ENCODE measurements around the gene OR5AC2. TPM values are rescaled to one million over a fixed set of nuclear protein-coding genes. Genes with fewer than 3 reads are reported as not detected.

The OR5AC2 gene
- total and polyA plus RNA-seq, 2 experiments from 2014 or later: not detected

DNA sequence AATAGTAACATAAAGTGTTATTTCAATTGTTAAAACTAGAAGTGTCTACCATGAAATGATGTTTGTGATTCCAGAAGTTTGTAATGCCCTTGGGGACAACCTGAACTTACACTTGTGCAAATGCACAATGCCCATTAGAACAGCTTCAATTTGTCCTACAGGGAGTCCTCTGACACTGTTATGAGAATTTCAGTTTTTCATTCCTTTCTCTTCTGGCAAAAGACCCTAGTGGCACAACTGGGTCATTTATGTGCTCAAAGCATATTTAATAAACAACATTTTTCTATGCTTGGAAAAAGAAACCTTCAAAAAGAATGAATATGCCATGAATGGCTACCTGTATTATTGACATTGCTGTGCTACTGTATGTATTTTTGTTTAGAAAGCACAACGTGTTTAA is 43.4 kb downstream of the OR5AC2 start, which contains the start of gene OR5H1:
Gene OR5H1, plus strand, starts transcription at position 301 of the 400 bp plus-strand sequence. CDS start 1,977 bp downstream, outside the sequence.
- H3K9me2 ChIP-seq (ENCODE audit: insufficient read depth): no peaks in the 10 kb centered on the region
- H3K4me3 ChIP-seq: no peak within 1 kb of the TSS

DNA sequence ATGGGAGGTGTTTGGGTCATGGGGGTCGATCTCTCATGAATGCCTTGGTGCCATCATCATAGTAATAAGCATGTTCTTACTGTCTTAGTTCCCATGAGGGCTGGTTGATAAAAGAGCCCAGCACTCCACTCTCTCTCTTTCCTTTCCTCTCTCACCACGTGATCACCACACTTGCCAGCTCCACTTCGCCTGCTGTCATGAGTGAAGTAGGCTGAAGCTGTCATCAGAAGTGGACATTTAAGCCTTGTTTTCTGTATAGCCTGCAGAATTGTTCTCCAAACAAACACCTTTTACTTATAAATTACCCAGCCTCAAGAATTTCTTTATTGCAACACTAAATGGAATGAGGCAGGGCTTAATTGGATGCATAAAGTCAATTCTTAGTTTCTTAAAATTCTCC is 49.7 kb downstream of the OR5AC2 start:
- peaks cover 9% of the 10 kb centered on the region; the same call in 2 of the 3 replicates for H3K4me1 Mint-ChIP-seq
- TF ChIP-seq, protein P1, sequence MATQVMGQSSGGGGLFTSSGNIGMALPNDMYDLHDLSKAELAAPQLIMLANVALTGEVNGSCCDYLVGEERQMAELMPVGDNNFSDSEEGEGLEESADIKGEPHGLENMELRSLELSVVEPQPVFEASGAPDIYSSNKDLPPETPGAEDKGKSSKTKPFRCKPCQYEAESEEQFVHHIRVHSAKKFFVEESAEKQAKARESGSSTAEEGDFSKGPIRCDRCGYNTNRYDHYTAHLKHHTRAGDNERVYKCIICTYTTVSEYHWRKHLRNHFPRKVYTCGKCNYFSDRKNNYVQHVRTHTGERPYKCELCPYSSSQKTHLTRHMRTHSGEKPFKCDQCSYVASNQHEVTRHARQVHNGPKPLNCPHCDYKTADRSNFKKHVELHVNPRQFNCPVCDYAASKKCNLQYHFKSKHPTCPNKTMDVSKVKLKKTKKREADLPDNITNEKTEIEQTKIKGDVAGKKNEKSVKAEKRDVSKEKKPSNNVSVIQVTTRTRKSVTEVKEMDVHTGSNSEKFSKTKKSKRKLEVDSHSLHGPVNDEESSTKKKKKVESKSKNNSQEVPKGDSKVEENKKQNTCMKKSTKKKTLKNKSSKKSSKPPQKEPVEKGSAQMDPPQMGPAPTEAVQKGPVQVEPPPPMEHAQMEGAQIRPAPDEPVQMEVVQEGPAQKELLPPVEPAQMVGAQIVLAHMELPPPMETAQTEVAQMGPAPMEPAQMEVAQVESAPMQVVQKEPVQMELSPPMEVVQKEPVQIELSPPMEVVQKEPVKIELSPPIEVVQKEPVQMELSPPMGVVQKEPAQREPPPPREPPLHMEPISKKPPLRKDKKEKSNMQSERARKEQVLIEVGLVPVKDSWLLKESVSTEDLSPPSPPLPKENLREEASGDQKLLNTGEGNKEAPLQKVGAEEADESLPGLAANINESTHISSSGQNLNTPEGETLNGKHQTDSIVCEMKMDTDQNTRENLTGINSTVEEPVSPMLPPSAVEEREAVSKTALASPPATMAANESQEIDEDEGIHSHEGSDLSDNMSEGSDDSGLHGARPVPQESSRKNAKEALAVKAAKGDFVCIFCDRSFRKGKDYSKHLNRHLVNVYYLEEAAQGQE (IDR thresholded peaks at IDR 0.05; ENCODE audit: unreplicated experiment): no peak
- TF ChIP-seq NANOG (IDR thresholded peaks at IDR 0.05; ENCODE audit: borderline replicate concordance): no peak
- no peak for TF ChIP-seq EZH2 (IDR thresholded peaks at IDR 0.05; ENCODE audit: low read depth, unreplicated experiment)
- TF ChIP-seq, protein P2, sequence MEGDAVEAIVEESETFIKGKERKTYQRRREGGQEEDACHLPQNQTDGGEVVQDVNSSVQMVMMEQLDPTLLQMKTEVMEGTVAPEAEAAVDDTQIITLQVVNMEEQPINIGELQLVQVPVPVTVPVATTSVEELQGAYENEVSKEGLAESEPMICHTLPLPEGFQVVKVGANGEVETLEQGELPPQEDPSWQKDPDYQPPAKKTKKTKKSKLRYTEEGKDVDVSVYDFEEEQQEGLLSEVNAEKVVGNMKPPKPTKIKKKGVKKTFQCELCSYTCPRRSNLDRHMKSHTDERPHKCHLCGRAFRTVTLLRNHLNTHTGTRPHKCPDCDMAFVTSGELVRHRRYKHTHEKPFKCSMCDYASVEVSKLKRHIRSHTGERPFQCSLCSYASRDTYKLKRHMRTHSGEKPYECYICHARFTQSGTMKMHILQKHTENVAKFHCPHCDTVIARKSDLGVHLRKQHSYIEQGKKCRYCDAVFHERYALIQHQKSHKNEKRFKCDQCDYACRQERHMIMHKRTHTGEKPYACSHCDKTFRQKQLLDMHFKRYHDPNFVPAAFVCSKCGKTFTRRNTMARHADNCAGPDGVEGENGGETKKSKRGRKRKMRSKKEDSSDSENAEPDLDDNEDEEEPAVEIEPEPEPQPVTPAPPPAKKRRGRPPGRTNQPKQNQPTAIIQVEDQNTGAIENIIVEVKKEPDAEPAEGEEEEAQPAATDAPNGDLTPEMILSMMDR (conservative IDR thresholded peaks at IDR 0.05; ENCODE audit: low read depth in 2 of 2): no peak
- no peak for TF ChIP-seq EZH2phosphoT487 (IDR thresholded peaks at IDR 0.05; ENCODE audit: unreplicated experiment)
- no peak for TF ChIP-seq ZNF331 (CRISPR knock-in tag; IDR thresholded peaks at IDR 0.05; ENCODE audit: low read depth)
- TF ChIP-seq POLR2AphosphoS5 (IDR thresholded peaks at IDR 0.05; ENCODE audit: low read depth): no peak
- no peak for TF ChIP-seq JUNB (IDR thresholded peaks at IDR 0.05; ENCODE audit: unreplicated experiment)
- TF ChIP-seq ZNF114 (CRISPR knock-in tag; IDR thresholded peaks at IDR 0.05): no peak

More for the DNA sequence above, 43.4 kb downstream of the OR5AC2 start, which contains the start of gene OR5H1:
- no peak for ATAC-seq
- no peaks in the 10 kb centered on the region for H3K27me3 ChIP-seq (ENCODE audit: insufficient read depth)
- no peak for DNase-seq (ENCODE audit: low spot score)
- no peak within 1 kb of the TSS for H3K27ac ChIP-seq (ENCODE audit: low read depth)
- H3K4me2 ChIP-seq: no peak within 1 kb of the TSS
- H2AFZ ChIP-seq: no peak within 1 kb of the TSS
- H3K36me3 ChIP-seq (ENCODE audit: insufficient read depth): no peaks in the 10 kb centered on the region
- Mint-ChIP-seq H3K9me3 (no peaks in the 10 kb centered on the region; the same call in 2 of the 3 replicates), H3K36me3 (ENCODE audit: low read depth) (no peaks in the 10 kb centered on the region), H3K4me1 (no peaks in the 10 kb centered on the region), H3K27ac (no peak within 1 kb of the TSS), H3K4me3 (no peak within 1 kb of the TSS), H3K27me3 (ENCODE audit: insufficient read depth, low read depth, poor library complexity) (no peaks in the 10 kb centered on the region)
- H4K20me1 ChIP-seq (replicated peaks; ENCODE audit: insufficient read depth): no peaks in the 10 kb centered on the region
- no peaks in the 10 kb centered on the region for H3K4me1 ChIP-seq (ENCODE audit: insufficient read depth)
- H3F3A ChIP-seq (replicated peaks; ENCODE audit: low read depth): no peaks in the 10 kb centered on the region
- TF ChIP-seq STAT1 (IDR thresholded peaks at IDR 0.05; ENCODE audit: unreplicated experiment): no peak
- TF ChIP-seq NANOG (IDR thresholded peaks at IDR 0.05; ENCODE audit: borderline replicate concordance): no peak
- no peak for TF ChIP-seq CREB1 (CRISPR knock-in tag; IDR thresholded peaks at IDR 0.05; ENCODE audit: low read depth)
- TF ChIP-seq POLR2AphosphoS5 (IDR thresholded peaks at IDR 0.05; ENCODE audit: low read depth): no peak
- no peak for TF ChIP-seq EZH2 (IDR thresholded peaks at IDR 0.05; ENCODE audit: low read depth, unreplicated experiment)
- no peak for TF ChIP-seq JUNB (IDR thresholded peaks at IDR 0.05; ENCODE audit: unreplicated experiment)
- TF ChIP-seq, protein P1 (IDR thresholded peaks at IDR 0.05; ENCODE audit: unreplicated experiment): no peak
- TF ChIP-seq, protein P3, sequence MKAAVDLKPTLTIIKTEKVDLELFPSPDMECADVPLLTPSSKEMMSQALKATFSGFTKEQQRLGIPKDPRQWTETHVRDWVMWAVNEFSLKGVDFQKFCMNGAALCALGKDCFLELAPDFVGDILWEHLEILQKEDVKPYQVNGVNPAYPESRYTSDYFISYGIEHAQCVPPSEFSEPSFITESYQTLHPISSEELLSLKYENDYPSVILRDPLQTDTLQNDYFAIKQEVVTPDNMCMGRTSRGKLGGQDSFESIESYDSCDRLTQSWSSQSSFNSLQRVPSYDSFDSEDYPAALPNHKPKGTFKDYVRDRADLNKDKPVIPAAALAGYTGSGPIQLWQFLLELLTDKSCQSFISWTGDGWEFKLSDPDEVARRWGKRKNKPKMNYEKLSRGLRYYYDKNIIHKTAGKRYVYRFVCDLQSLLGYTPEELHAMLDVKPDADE (IDR thresholded peaks at IDR 0.05): no peak
- no peak for TF ChIP-seq ZNF114 (CRISPR knock-in tag; IDR thresholded peaks at IDR 0.05)
- TF ChIP-seq ZNF331 (CRISPR knock-in tag; IDR thresholded peaks at IDR 0.05; ENCODE audit: low read depth): no peak
- no peak for TF ChIP-seq EZH2phosphoT487 (IDR thresholded peaks at IDR 0.05; ENCODE audit: unreplicated experiment)
- H3K79me2 ChIP-seq (replicated peaks; ENCODE audit: insufficient read depth): no peaks in the 10 kb centered on the region

More for the DNA sequence above, 49.7 kb downstream of the OR5AC2 start:
- Mint-ChIP-seq H3K36me3 (ENCODE audit: low read depth) (no peaks in the 10 kb centered on the region), H3K9me3 (0 out of 3 replicates have a peak, but pooled peaks cover 2% of the 10 kb centered on the region), H3K4me3 (no peak overlapping the region), H3K27me3 (ENCODE audit: insufficient read depth, low read depth, poor library complexity) (no peaks in the 10 kb centered on the region), H3K27ac (no peak overlapping the region)
- Histone ChIP-seq H3K27ac (ENCODE audit: low read depth) (no peak overlapping the region), H3K4me1 (ENCODE audit: insufficient read depth) (no peaks in the 10 kb centered on the region; the same call in 1 of the 2 replicates), H4K20me1 (replicated peaks; ENCODE audit: insufficient read depth) (no peaks in the 10 kb centered on the region), H3K27me3 (ENCODE audit: insufficient read depth) (no peaks in the 10 kb centered on the region), H2AFZ (no peak overlapping the region), H3K9me2 (ENCODE audit: insufficient read depth) (no peaks in the 10 kb centered on the region), H3K79me2 (replicated peaks; ENCODE audit: insufficient read depth) (no peaks in the 10 kb centered on the region), H3F3A (replicated peaks; ENCODE audit: low read depth) (no peaks in the 10 kb centered on the region), H3K4me3 (no peak overlapping the region), H3K36me3 (ENCODE audit: insufficient read depth) (no peaks in the 10 kb centered on the region), H3K4me2 (no peak overlapping the region)
- DNase-seq (ENCODE audit: low spot score) (no peak), ATAC-seq (no peak)

All from GM23338 (cell line).